Gastrocnemius medialis (tissue), 4 donors: ENCODE measurements around the gene ENPP1. TPM values are rescaled to one million over a fixed set of nuclear protein-coding genes. Genes with fewer than 3 reads are reported as not detected.
A peak's percentile ranks its signal among the peaks of the same experiment; 100 is the strongest.

Experiments used
- ATAC-seq, 2 donors: fragments of 150-250 bp; one replicate each; pipeline ENCODE4 v1.9.1; 2016
- DNase-seq, 2 donors: peaks; one replicate each; pipeline ENCODE4 v3.0.0-alpha.2; 2019
- H3K27ac ChIP-seq, 4 donors: fragments of 200-600 bp; sonication (generic); 1 replicate in 1 of 4; 2 replicates in 3 of 4; pipeline ENCODE4 v1.5.1; 2016 to 2018; ENCODE audit warnings: mild to moderate bottlenecking in 2 of 4, moderate library complexity in 1 of 4
- H3K27me3 ChIP-seq, 3 donors: fragments of 200-600 bp; sonication (generic) in 2 of 3; 1 replicate in 1 of 3; 2 replicates in 2 of 3; pipeline versions ENCODE4 v1.5.1 to v1.6.0; 2016 to 2019; ENCODE audit warnings: mild to moderate bottlenecking in 1 of 3, moderate library complexity in 1 of 3
- H3K36me3 ChIP-seq, 2 donors: fragments of 200-600 bp; sonication (generic) in 1 of 2; one replicate each; pipeline ENCODE4 v1.5.1; 2017 to 2018
- H3K4me1 ChIP-seq, 2 donors: fragments of 200-600 bp; sonication (generic) in 1 of 2; one replicate each; pipeline ENCODE4 v1.5.1; 2016 to 2017; ENCODE audit warnings: mild to moderate bottlenecking in 2 of 2
- H3K4me3 ChIP-seq, 4 donors: fragments of 200-600 bp; sonication (generic) in 3 of 4; 1 replicate in 1 of 4; 2 replicates in 3 of 4; pipeline ENCODE4 v1.5.1; 2016 to 2019; ENCODE audit warnings: mild to moderate bottlenecking in 2 of 4
- H3K9me3 ChIP-seq, 3 donors: fragments of 200-600 bp; sonication (generic) in 2 of 3; 1 replicate in 1 of 3; 2 replicates in 2 of 3; pipeline ENCODE4 v1.5.1; 2016 to 2019
- POLR2A ChIP-seq, 2 donors: fragments of 450-650 bp; IDR thresholded peaks; one replicate each; pipeline ENCODE4 v1.6.1; 2017; ENCODE audit warnings: antibody characterized with exemption in 2 of 2, mild to moderate bottlenecking in 2 of 2, moderate library complexity in 2 of 2
- in situ Hi-C, 4 donors: fragments of 200-750 bp; cut with MboI; loops; one replicate each; pipeline versions ENCODE4 v1.15.0 to v1.8.0; 2017; ENCODE audit warnings: low sequenced_read_pairs in 4 of 4
- intact Hi-C: fragments of 100-400 bp; cut with DNase I; formaldehyde crosslinking; loops from one replicate; pipeline ENCODE4 v1.15.1; 2023; ENCODE audit warnings: low total_unique reads
- total RNA-seq, 4 donors: library from RNA; depleted of rRNA; stranded (reverse); fragments of >200 nt; gene quantifications; one replicate each; pipeline versions ENCODE4 v1.1.0 to v1.2.3, GENCODE V29; 2016
- TF ChIP-seq, protein P1 (sequence below), 5 experiments: fragments of 450-650 bp in 3 of 5; fragments of 200-600 bp in 2 of 5; sonication (generic) in 2 of 5; IDR thresholded peaks in 4 of 5; conservative IDR thresholded peaks in 1 of 5; 1 replicate in 4 of 5; 2 replicates in 1 of 5; pipeline ENCODE4 v1.5.1; 2016 to 2019; ENCODE audit warnings: antibody characterized with exemption in 5 of 5, mild to moderate bottlenecking in 3 of 5, moderate library complexity in 3 of 5

Gene ENPP1
- total RNA-seq, 4 donors from 2014 or later, result 3.1 to 5.0 (median 4.0) TPM

DNA sequence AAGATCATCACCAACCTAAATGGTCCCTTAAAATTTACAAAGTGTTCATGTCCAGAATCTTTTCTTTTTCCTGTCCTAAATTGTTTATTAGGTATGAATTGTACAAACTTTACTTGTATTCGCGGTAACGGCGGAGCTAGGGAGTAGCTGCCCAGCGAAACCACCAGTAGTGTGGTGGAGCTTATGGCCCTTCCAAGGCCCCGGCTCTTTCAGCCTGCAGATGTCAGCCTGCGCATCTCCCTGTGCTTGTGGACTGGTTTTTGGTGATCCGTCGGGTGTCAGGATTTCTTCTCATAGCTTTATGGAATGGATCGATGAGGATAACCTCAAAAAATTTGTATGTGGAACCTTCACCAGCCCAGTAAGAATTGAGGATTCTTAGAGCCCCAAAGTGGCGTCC lies 27.2 kb upstream of the ENPP1 start:
- Histone ChIP-seq H3K4me1 (no peaks in the 10 kb centered on the region), H3K27ac (no peak overlapping the region), H3K9me3 (no peaks in the 10 kb centered on the region), H3K36me3 (no peaks in the 10 kb centered on the region), H3K4me3 (no peak overlapping the region), H3K27me3 (no peaks in the 10 kb centered on the region)
- TF ChIP-seq, protein P1, sequence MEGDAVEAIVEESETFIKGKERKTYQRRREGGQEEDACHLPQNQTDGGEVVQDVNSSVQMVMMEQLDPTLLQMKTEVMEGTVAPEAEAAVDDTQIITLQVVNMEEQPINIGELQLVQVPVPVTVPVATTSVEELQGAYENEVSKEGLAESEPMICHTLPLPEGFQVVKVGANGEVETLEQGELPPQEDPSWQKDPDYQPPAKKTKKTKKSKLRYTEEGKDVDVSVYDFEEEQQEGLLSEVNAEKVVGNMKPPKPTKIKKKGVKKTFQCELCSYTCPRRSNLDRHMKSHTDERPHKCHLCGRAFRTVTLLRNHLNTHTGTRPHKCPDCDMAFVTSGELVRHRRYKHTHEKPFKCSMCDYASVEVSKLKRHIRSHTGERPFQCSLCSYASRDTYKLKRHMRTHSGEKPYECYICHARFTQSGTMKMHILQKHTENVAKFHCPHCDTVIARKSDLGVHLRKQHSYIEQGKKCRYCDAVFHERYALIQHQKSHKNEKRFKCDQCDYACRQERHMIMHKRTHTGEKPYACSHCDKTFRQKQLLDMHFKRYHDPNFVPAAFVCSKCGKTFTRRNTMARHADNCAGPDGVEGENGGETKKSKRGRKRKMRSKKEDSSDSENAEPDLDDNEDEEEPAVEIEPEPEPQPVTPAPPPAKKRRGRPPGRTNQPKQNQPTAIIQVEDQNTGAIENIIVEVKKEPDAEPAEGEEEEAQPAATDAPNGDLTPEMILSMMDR (IDR thresholded peaks at IDR 0.05 in 4 of 5, conservative IDR thresholded peaks at IDR 0.05 in 1 of 5), result no peak
- no peak for TF ChIP-seq POLR2A (IDR thresholded peaks at IDR 0.05)
- in situ Hi-C loops (no loop called here), intact Hi-C loops (no loop called here)
- no peak for ATAC-seq
- DNase-seq, result no peak

DNA sequence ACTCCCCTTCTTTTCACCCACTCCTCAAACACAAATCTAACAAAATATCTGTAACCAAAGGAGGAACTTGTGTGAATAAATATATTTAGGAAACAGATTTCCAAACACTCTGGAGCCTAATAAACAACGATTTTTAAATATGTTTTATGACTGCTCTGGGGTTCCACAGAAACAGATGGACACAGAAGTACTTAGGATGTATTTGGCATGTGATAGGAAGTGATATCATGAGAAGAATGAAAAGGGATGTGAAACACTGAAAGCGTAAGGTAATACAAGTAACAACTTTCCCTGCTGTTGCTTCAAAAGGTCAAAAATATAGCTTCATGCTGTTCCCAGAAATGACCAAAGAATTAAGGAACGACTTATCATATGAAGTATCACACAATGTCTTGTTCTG lies 26.1 kb upstream of the ENPP1 start:
- Histone ChIP-seq H3K4me3 (no peak overlapping the region), H3K4me1 (no peaks in the 10 kb centered on the region), H3K9me3 (no peaks in the 10 kb centered on the region), H3K27ac (no peak overlapping the region), H3K36me3 (no peaks in the 10 kb centered on the region), H3K27me3 (no peaks in the 10 kb centered on the region)
- TF ChIP-seq, protein P1 (IDR thresholded peaks at IDR 0.05 in 4 of 5, conservative IDR thresholded peaks at IDR 0.05 in 1 of 5), result no peak
- TF ChIP-seq POLR2A (IDR thresholded peaks at IDR 0.05), result no peak
- ATAC-seq, result no peak
- no peak for DNase-seq
- in situ Hi-C loops, result no loop called here
- intact Hi-C loops, result loop anchor here (2.0 kb wide), 1 partner anchor 129 kb away; no protein-coding TSS in a partner anchor

DNA sequence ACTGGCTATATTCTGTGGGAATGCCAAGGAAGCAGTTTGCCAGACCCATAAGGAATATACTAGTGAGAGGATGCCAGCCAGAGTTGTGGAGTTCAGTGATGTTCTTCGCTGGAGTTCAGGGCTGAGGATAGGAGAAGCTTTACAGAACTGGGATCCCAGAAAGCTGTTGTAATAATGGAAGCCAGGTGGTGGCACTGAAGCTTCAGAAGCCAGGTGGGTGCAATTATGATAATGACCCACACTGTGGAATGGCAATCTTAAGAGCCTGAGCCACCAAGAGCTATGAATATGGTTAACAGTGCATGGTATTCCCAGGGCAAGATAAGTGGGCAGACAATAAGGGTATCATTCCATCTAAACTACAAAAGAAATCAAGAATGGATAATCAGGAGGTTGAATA lies 25.1 kb upstream of the ENPP1 start:
- in situ Hi-C loops (no loop called here), intact Hi-C loops (loop anchor here (2.0 kb wide), 1 partner anchor 128 kb away; no protein-coding TSS in a partner anchor)
- no peak overlapping the region for H3K4me3 ChIP-seq
- H3K4me1 ChIP-seq, result no peaks in the 10 kb centered on the region
- H3K27me3 ChIP-seq, result no peaks in the 10 kb centered on the region
- H3K9me3 ChIP-seq, result no peaks in the 10 kb centered on the region
- no peak for ATAC-seq
- H3K36me3 ChIP-seq, result no peaks in the 10 kb centered on the region
- H3K27ac ChIP-seq, result no peak overlapping the region
- no peak for TF ChIP-seq POLR2A (IDR thresholded peaks at IDR 0.05)
- TF ChIP-seq, protein P1 (IDR thresholded peaks at IDR 0.05 in 4 of 5, conservative IDR thresholded peaks at IDR 0.05 in 1 of 5), result peak in 1 of 5 experiments; percentile 16
- no peak for DNase-seq

DNA sequence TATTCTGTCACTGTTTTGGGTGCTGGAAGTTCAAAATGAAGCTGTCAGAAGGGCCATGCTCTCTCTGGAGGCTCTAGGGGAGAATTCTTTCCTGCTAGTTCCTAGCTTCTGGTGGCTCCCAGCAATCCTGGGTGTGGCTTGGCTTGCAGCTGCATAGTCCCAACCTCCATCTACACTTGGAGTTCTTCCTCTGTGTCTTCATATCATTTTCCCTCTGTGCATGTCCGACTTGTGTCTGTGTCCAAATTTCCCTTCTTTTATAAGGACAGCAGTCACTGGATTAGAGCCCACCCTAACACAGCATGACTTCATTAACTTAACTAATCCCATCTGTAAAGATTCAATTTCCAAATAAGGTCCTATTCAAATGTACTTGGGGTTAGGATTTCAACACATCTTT lies 23.3 kb upstream of the ENPP1 start:
- intact Hi-C loops, result no loop called here

More for the DNA sequence above, 23.3 kb upstream of the ENPP1 start:
- no peaks in the 10 kb centered on the region for H3K9me3 ChIP-seq
- no peak overlapping the region for H3K4me3 ChIP-seq
- ATAC-seq (peak in 1 of 2 donors; percentile 42), DNase-seq (no peak)
- H3K4me1 ChIP-seq, result no peaks in the 10 kb centered on the region
- no peak overlapping the region for H3K27ac ChIP-seq
- H3K27me3 ChIP-seq, result no peaks in the 10 kb centered on the region
- H3K36me3 ChIP-seq, result no peaks in the 10 kb centered on the region
- no peak for TF ChIP-seq POLR2A (IDR thresholded peaks at IDR 0.05)
- TF ChIP-seq, protein P1 (IDR thresholded peaks at IDR 0.05 in 4 of 5, conservative IDR thresholded peaks at IDR 0.05 in 1 of 5), result no peak
- in situ Hi-C loops, result no loop called here
